T1000 (cell line): ENCODE measurements around the gene ASH1L.
A peak's percentile ranks its signal among the peaks of the same experiment; 100 is the strongest.

ENCODE experiments used
- DNase-seq: peaks from one replicate; lab custom pipeline; 2025; ENCODE audit warnings: mixed read lengths; lab: John Stamatoyannopoulos, UW

The ASH1L gene

DNA sequence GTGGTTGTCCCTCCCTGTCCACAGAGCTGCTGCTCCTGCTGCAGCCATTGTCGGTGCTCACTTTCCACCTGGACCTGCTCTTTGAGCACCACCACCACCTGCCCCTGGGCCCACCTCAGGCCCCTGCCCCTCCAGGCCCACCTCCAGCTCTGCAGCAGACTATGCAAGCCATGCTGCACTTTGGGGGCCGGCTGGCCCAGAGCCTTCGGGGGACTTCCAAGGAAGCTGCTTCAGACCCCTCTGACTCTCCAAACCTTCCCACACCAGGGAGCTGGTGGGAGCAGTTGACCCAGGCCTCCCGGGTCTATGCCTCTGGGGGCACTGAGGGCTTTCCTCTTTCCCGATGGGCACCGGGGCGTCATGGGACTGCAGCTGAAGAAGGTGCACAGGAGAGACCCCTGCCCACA, 236.0 kb downstream of the ASH1L start:
- no peak for DNase-seq

DNA sequence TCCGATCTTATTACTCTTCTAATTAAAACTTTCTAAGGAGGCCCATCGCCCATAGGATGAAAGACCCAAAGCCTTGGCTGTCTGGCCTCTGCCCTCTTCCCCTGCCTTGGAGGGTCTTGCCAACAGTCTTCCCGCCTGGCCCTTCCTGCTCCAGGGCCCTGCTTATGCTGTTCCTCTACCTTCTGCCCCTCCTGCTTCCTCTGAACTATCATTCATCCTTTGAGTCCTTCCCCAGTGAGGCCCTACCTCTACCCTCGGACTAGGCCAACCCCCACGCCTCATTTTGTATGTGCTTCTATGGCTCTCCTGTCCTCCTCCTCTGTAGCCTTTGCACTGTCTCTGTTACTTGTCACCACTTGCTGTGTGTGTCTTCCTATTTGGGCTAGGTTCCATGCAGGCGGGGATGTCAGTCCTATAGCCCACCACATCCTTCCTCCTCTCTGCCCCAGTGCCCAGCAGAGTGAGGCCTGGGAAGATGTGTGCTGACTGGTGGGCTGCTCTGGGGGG, 236.5 kb downstream of the ASH1L start:
- DNase-seq, result no peak

GRCh38 chr1:155325603-155325893, 237.1 kb downstream of the ASH1L start:
- no peak for DNase-seq

GRCh38 chr1:155324717-155325602, 237.6 kb downstream of the ASH1L start:
- peak; percentile 31 for DNase-seq

GRCh38 chr1:155324037-155324716, 238.4 kb downstream of the ASH1L start:
- DNase-seq, result peak; percentile 90

- peak; percentile 68 for DNase-seq
Measured at GRCh38 chr1:155323729-155324036, 238.9 kb downstream of the ASH1L start.

DNA sequence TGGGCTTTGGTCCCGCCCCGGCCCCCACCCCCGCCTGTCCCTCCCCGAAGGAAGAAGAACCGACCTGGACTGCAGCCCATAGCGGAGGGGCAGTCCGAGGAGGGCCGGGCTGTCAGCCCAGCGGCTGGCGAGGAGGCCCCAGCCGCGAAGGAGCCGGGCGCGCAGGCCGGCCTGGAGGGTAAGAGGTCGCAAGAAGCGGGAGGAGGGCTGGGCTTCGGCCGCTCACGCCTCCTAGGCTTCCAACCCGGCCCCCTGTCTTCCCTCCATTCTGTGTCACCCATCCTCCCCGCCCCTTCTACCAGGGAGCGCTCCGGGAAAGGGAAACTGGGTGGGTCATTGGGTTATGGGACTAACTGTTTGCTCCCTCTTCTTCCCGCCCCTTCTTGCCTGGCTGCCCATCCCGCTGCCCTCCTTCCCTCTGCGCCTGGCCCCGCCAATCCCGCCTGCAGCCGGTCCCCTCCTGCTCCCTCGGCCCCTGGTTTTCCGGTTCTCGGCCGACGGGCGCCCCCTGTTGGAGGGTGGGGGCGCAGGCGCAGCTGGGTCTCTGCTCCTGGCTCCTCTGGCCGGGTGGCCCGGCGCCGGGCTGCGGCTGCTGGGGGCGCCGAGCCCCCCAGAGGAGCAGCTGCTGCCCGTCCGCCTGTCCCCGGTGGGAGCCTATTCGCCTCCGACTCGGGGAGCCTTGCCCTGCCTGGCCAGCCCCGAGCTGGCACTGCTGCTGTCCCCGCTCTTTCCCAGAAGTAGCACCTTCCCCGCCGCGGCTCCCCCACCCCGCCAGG, 239.5 kb downstream of the ASH1L start:
- peak; percentile 90 for DNase-seq

GRCh38 chr1:155322571-155322952, 240.0 kb downstream of the ASH1L start:
- no peak for DNase-seq

GRCh38 chr1:155321639-155322503, 240.7 kb downstream of the ASH1L start:
- DNase-seq, result no peak

DNA sequence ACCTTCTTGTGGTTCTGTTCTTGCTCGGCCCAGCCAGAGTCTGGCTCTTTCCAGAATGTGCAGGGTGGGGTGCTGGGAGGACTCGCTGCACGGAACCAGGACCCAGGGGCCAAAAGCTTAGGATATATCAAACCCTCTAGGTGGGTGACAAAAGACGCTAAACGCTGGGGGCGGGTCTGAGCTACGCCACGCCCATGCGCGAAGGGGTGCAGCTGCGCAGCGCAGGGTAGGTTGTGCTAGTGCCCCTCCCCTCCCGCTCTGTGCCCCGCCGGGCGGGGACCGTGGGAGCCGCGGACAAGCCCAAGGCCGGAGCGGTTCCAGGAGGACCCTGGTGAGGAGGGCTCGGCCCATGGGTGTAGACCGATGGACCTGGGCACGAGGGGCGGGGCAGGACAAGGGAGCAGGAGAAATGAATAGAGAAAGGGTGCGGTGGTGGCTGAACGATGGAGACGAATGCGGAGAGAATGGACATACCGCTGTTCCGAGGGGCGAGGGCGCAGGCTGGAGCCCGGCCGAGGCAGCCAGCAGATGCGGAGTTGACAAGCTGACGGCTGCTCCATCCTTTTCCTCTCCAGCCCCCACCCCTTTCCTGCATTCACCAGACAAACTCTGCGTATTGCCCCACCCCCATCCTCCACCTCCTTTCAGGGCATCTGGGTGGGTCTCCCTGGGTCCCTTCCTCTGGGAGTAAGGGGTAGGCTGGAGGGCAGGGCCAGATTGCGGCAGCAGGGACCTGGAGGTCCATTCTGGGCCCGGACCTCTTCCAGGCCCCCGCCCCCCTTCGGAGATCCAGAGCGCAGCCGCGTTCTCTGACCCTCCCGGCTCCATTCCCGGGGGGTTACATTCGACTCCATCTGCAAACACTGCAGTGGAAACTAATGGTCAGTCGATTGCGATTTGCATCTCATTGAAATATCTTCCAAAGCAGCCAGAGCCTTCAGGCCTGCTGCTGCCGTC, 241.7 kb downstream of the ASH1L start, which contains the start of gene RUSC1:
Gene RUSC1 (plus strand): TSS at position 234 of the 957 bp plus-strand sequence. CDS start 880 bp downstream, outside the sequence.
- peak; percentile 50 for DNase-seq

- DNase-seq, result no peak
Measured at GRCh38 chr1:155320252-155320651, 242.4 kb downstream of the ASH1L start.

DNA sequence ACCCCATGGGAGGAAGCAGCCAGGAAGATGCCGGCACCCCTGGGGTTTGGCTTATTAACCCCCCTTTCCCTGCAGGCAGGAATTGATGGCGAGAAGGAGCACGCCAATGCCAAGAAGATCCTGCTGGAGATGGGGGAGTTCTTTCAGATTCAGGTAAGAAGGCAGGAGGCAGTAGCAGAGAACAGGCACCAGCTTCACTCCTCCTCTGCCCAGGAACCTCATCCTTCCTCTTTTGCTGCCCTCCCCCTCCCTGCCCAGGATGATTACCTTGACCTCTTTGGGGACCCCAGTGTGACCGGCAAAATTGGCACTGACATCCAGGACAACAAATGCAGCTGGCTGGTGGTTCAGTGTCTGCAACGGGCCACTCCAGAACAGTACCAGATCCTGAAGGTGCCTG, 243.1 kb downstream of the ASH1L start:
- DNase-seq, result no peak

DNA sequence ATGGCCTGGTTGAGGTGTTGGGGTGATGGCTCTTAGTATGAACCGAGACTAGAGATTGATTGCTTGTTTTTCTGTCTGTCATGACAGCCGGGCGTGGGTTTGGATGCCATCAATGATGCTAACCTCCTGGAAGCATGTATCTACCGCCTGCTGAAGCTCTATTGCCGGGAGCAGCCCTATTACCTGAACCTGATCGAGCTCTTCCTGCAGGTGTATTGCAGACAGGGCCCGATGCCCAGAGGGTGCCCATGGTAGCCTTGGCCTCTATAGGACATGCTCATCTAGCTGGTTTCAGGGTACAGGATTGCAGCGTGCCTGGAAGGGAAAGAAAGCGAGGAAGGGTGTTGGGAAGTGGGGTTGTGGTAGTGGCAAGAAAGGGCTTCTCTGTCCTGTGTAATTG, 244.5 kb downstream of the ASH1L start:
- DNase-seq, result no peak

- DNase-seq, result no peak
Measured at GRCh38 chr1:155316922-155317321, 245.7 kb downstream of the ASH1L start.

DNA sequence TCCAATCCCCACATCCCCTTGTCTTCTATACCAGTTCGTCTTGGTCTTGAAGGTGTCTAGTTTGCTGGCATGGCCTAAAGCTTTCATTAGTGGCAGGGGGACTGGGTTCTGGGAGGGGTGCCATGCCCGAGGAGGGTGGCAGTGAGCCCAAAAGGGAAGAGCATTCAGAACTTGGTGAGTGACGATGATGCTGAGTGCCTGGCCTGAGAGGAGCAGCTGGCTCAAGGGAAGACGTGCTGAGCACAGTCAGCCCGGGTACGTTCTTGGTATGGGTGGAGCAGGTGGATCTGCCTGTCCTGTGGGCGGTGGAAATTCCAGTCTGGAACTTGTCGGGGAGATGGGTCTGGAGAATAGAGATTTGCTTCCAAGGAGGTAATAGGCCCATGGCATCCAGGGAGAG, 249.3 kb downstream of the ASH1L start:
- no peak for DNase-seq

DNA sequence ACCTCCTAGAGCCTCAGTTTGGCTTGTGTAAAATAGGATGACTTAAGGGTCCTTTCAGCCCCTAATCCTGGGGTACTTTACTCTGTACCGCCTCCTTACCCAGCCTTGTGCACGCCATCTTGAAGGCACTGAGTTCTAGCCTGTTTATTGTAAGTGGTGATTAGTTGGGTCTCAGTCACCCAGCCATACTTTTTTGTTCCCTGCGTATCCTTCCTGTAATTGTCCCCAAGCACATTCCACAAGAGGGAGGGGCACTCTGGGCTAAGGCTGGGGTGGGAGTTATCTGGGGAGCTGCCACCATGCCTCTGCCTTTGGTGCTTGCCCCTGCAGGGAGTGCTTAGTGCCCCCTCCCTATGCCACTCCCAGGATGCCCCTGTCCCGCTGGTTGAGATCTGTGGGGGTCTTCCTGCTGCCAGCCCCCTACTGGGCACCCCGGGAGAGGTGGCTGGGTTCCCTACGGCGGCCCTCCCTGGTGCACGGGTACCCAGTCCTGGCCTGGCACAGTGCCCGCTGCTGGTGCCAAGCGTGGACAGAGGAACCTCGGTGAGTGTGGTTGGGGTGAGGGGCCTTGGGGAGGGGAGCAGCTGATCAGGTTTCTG, 253.1 kb downstream of the ASH1L start:
- no peak for DNase-seq

DNA sequence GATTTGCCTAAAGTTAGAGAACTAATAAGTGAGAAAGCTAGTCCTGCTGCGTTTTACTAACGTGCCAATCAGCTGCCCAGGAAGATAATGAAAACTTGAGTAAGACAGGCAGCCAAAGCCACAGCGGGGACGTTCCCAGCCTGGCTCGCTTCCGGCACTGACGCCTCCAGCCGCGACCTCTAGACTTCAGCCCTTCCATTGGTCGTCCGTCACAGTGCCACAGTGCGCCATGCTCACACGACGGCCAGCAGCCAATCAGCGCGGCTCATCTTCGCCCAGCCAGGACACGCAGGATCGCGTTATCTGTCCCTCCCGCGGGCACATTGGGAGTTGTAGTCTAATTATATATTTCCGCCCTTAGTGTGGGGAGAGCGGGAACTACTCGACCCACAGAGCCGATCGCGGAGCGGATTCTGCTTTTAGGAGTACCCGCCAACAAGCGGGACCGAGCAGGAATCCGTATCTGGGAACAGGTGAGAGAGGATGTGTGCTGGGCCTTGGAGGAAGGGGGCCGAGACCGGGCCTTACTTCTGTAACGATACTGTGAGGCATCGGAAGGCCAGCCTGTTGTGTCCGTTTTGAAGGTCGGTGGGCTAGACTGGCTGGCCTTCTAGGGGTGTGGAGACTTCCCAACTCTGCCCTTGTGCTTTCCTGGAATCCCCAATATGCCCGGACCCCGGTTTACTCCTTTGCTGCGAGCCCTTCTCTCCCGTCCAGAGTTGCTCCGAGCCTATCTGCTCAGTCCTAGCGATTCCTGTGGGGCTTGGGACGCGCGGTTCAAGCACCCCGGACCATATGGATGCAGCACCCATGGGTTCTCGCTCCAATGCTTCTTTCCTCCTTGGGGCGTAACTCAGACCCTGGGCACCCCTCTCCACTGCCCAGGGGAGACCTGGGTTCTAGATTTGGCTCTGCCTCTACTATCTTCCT, 253.8 kb downstream of the ASH1L start, which contains the start of gene FDPS:
Gene FDPS (plus strand): TSS at position 374 of the 930 bp plus-strand sequence. CDS start 924 bp downstream, outside the sequence.
- peak; percentile 94 for DNase-seq

DNA sequence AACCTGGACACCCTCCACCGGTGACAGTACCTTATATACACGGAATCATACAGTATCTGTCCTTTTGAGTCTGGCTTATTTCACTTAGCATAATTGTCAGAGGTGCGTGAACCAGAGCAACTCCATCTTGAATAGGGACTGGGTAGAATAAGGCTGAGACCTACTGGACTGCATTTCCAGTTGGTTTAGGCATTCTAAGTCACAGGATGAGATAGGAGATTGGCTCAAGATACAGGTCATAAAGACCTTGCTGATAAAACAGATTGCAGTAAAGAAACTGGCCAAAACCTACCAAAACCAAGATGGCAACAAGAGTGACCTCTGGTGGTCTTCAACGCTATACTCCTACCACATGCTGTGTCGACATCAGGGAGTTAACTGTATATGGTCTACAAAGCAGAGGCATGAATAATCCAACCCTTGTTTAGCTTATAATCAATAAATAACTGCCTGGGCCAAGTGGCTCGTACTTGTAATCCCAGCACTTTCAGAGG, 255.3 kb downstream of the ASH1L start:
- DNase-seq, result no peak
